HG02973 (cell line): ENCODE results near the gene ISCA1.

Source experiments
- ATAC-seq: cut with Tn5 transposase; IDR thresholded peaks from one replicate; pipeline ENCODE4 v1.9.1; 2021; ENCODE audit warnings: moderate library complexity; ENCODE audit not compliant: unreplicated experiment

The ISCA1 gene

DNA sequence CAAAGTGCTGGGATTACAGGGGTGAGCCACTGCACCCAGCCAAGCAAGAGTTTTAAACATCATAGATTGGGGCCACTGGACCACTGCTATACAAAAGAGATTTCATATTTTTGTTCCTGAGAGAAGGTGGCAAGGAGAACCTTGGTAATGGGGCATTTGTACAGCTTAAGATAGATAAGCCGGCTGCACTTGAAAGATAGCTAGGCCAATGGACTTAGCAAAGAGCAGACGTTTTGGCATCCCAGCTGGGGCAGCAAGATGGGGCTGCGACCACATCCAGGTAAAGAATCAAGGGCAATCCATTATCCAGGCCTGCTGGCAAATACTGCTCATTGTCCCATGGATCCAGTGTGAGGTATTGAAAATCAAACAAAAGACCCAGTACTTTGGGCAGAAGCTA is 3.9 kb upstream of the ISCA1 start:
- no peak for ATAC-seq

DNA sequence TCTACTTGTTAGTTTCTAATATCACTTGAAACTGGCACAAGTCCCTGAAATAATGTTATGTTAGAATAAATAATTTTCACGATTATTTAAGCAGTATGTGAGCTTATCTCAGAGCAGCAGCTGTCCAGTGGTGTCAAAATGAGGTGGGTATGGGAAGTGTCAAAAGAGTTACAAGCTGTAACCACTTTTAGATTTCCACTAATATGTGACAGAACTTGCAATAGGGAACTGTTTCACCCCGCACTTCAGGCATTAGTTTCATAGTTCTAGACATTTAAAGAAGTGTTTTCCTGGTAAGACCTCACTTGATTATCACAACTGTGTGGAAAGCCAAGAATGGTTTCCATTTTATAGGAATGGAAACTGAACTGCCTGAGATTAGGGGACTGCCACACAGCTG is 2.9 kb upstream of the ISCA1 start:
- ATAC-seq: no peak

DNA sequence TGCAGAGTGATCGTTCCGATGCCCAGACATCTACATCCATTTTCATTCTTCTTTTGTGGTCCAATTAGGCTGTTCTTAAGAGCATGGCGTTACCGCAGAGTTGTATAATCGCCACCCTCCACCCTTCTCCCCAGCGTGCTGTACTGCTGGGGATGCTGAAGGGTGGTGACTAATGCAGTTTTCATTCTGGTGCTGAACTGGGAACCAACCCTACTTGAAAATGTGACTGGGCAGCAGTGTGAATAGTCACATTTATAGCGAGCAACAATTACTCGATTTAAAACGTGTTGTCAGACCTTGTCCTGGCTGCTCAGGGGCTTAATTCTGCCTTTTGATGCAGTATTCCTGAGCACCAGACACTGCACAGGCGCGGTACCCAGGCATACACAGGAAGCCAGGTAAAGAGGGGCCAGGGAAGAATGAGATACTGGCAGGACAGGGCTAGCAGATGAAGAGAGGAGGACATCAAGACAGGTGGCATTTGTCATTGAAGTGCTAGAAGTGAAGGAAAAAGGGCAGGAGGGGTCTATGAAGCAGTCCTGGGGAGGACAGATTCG is 719 bp upstream of the ISCA1 start:
- ATAC-seq: peak; percentile 5

- peak; percentile 25 for ATAC-seq
These were observed 703 bp downstream of the ISCA1 start for GRCh38 chr9:86281593-86282076.

- ATAC-seq: no peak
These were observed 1.8 kb downstream of the ISCA1 start for GRCh38 chr9:86280580-86280979.

DNA sequence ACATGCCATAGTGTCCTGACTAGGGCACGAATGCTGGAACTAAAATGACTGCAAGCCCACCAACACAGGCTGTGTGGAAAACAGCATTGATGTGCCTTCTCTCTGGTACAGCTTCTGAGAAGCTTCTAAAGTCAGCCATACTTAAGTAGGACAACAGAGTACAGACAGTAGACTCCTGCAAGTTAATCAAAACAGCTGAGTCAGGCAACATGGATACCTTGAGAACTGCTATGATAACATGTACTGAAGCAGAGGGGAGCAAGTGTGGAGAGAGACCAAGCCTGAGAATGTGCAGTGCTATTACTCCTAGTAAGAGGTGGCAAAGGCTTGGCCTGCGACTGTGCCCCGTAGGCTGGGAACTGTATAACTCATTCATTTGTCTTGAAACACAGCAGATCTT is 2.5 kb downstream of the ISCA1 start:
- no peak for ATAC-seq

GRCh38 chr9:86277072-86277471 is 5.3 kb downstream of the ISCA1 start:
- no peak for ATAC-seq

- no peak for ATAC-seq
These were observed 6.4 kb downstream of the ISCA1 start for GRCh38 chr9:86275962-86276361.

GRCh38 chr9:86274821-86275643 is 7.3 kb downstream of the ISCA1 start:
- no peak for ATAC-seq

DNA sequence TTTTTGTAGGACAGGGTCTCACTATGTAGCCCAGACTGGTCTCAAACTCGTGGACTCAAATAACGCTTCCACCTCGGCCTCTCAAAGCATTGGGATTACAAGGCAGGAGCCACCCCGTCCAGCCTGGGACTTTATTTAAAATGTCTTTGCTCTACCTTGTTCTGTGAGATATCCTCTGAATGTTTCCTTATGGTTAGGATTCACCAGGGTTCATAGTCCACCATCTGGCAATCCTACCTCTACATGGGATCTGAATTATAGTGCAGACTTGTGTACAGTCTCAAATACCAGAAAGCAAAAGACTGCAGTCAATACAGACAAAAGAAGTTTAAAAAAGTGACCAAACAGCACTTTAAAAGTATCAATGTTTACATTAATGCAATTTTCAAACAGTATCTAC is 10.1 kb downstream of the ISCA1 start:
- no peak for ATAC-seq

DNA sequence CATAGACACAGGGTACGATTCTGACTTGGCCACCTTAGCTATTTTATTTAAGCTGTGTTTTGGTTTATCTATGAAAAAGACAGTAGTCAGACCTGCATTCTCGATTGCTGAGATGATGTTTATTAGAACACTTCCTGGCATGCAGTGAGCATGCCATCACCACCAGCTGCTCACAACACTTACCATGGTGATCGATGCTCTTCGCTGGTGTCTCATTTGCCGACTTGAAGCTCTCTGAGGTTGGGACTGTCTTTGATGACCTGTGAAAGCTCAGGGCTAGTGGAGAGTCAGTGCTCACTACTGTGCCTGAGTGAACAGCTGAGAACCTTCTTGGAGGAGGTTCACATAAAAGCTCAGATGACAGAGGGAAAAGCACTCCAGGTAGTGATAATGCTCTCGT is 18.5 kb downstream of the ISCA1 start:
- no peak for ATAC-seq

- no peak for ATAC-seq
These were observed 19.8 kb downstream of the ISCA1 start for GRCh38 chr9:86262492-86262891.

- ATAC-seq: no peak
These were observed 22.8 kb downstream of the ISCA1 start, which contains the start of gene C9orf153 for GRCh38 chr9:86259557-86259956. C9orf153 (minus strand) TSS chr9:86259657; CDS start chr9:86229603, 30,054 bp downstream.

- no peak for ATAC-seq
These were observed 24.9 kb downstream of the ISCA1 start for GRCh38 chr9:86257391-86257790.

DNA sequence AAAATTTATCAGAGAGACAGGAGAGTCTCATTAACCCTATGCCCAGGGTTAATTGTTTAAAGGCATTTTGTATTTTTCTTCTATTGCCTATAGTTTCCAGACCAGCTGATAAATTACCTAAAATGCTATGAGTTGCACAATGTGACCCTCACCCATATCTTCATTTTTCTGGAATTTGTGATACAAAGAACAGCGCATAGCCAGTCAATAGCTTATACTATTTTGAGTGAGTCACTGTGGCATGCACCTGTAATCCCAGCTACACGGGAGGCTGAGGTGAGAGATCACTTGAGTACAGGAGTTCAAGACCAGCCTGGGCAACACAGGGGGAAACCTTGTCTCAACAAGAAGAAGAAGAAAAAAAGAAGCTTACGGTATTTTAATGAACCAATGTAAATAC is 25.7 kb downstream of the ISCA1 start:
- no peak for ATAC-seq

- ATAC-seq: no peak
These were observed 28.8 kb downstream of the ISCA1 start for GRCh38 chr9:86253577-86253976.

GRCh38 chr9:86252870-86253269 is 29.5 kb downstream of the ISCA1 start:
- no peak for ATAC-seq

DNA sequence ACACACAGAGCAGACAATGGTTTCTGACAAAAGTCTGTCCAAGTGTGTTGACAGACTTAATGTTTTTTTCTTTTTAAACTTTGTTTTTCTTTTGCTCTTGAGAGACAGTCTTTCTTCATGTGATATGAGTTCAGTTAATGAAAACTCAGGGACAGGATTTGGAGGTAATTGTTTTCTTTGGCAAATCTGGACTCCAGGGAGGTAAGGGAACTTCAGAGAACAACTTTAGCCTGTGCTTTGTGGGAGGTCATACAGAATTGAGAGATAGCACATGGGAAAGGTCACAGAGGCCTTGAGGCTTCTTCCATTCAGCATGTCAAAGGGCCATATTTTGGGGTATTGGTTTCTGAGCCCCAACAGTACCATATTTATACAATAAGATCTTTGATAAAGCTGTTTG is 32.2 kb downstream of the ISCA1 start:
- no peak for ATAC-seq

- ATAC-seq: no peak
These were observed 33.6 kb downstream of the ISCA1 start for GRCh38 chr9:86248746-86249145.

DNA sequence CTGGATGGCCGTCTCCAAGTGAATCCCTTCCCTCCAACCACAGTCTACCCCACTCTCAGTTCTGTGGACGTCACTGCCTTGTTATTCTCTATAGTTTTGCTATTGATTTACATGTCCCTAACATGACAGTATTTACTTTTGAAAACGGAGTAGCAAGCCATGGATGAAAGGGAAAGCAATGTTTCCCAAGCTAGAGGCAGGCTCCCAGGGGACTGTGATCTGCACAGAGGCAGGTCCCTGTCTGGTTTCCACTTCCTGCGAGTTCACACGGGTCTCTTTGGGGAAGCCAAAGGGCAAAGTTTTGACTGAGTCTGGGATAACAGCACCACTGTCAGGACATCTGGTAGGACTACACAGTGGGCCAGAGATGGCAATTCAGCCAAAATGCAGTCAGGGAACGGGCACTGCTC is 35.6 kb downstream of the ISCA1 start:
- peak; percentile 84 for ATAC-seq

GRCh38 chr9:86242071-86242470 is 40.3 kb downstream of the ISCA1 start:
- no peak for ATAC-seq

DNA sequence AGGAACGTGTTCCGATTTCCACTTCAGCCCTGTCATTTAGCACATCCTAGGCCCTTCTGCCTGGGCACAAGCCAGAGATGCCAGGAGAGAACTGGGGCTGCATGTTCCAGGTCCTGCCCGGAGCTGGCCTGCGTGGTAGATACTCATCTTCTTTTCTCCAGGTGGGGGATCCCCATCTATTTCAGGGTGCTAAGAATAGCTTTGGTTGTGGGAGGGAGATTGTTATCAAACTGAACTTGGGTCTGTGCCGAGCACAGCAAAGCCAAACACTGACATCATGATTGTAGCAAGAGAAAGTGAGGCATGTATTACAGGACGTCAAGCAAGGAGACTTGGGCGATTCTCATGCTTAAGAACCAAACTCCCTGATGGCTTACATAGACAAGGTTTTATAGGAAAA is 41.1 kb downstream of the ISCA1 start:
- ATAC-seq: no peak
